ENCODE measurements around the gene ANKRD28. TPM values are rescaled to one million over a fixed set of nuclear protein-coding genes. Genes with fewer than 3 reads are reported as not detected.

Gene ANKRD28
- total and polyA plus RNA-seq, 7 donors, result 13.4 to 64.5 (median 41.5) TPM

GRCh38 chr3:15726043-15726442 lies 71.7 kb downstream of the ANKRD28 start:
- Histone ChIP-seq H3K36me3 (peaks cover 0 to 27% (median 2%) of the 10 kb centered on the region in 4 donors), H3K4me3 (no peak overlapping the region), H3K9me3 (no peaks in the 10 kb centered on the region), H3K27ac (no peak overlapping the region), H3K27me3 (no peaks in the 10 kb centered on the region), H3K4me1 (peaks cover 0 to 9% (median 4%) of the 10 kb centered on the region in 4 donors)
- WGBS, 2 donors, result 71 to 80% methylated on average over 2 of the region's 2 CpGs
- intact Hi-C loops (cut with DNase I), result no loop called here
- no peak for TF ChIP-seq EP300 (IDR thresholded peaks at IDR 0.05)
- TF ChIP-seq POLR2A (IDR thresholded peaks at IDR 0.05), result no peak
- TF ChIP-seq CTCF (IDR thresholded peaks at IDR 0.05), result no peak
- TF ChIP-seq POLR2AphosphoS5 (IDR thresholded peaks at IDR 0.05), result no peak
- no peak for DNase-seq

GRCh38 chr3:15724446-15724845 lies 73.3 kb downstream of the ANKRD28 start:
- no peak for DNase-seq
- peaks cover 0 to 9% (median 4%) of the 10 kb centered on the region in 4 donors for H3K4me1 ChIP-seq
- peaks cover 0 to 38% (median 2%) of the 10 kb centered on the region in 4 donors for H3K36me3 ChIP-seq
- no peak for TF ChIP-seq CTCF (IDR thresholded peaks at IDR 0.05)
- TF ChIP-seq POLR2A (IDR thresholded peaks at IDR 0.05), result no peak
- no peak for TF ChIP-seq EP300 (IDR thresholded peaks at IDR 0.05)
- TF ChIP-seq POLR2AphosphoS5 (IDR thresholded peaks at IDR 0.05), result no peak
- WGBS, 2 donors, result 98% methylated on average over 1 of the region's 1 CpG
- intact Hi-C loops (cut with DNase I), result no loop called here
- H3K27ac ChIP-seq, result no peak overlapping the region
- H3K4me3 ChIP-seq, result no peak overlapping the region
- H3K27me3 ChIP-seq, result no peaks in the 10 kb centered on the region
- no peaks in the 10 kb centered on the region for H3K9me3 ChIP-seq

GRCh38 chr3:15723624-15723884 lies 74.2 kb downstream of the ANKRD28 start:
- H3K4me1 ChIP-seq, result peaks cover 0 to 9% (median 4%) of the 10 kb centered on the region in 4 donors
- no peak overlapping the region for H3K27ac ChIP-seq
- TF ChIP-seq EP300 (IDR thresholded peaks at IDR 0.05) (no peak), POLR2AphosphoS5 (IDR thresholded peaks at IDR 0.05) (no peak), CTCF (IDR thresholded peaks at IDR 0.05) (no peak), POLR2A (IDR thresholded peaks at IDR 0.05) (no peak)
- H3K9me3 ChIP-seq, result no peaks in the 10 kb centered on the region
- DNase-seq, result no peak
- no peak overlapping the region for H3K4me3 ChIP-seq
- intact Hi-C loops (cut with DNase I), result no loop called here
- peaks cover 0 to 40% (median 2%) of the 10 kb centered on the region in 4 donors for H3K36me3 ChIP-seq
- H3K27me3 ChIP-seq, result no peaks in the 10 kb centered on the region

GRCh38 chr3:15722877-15723623 lies 74.7 kb downstream of the ANKRD28 start:
- Histone ChIP-seq H3K36me3 (peaks cover 0 to 40% (median 2%) of the 10 kb centered on the region in 4 donors), H3K27ac (no peak overlapping the region), H3K4me1 (peaks cover 0 to 9% (median 4%) of the 10 kb centered on the region in 4 donors), H3K9me3 (no peaks in the 10 kb centered on the region), H3K4me3 (no peak overlapping the region), H3K27me3 (no peaks in the 10 kb centered on the region)
- intact Hi-C loops (cut with DNase I), result no loop called here
- no peak for DNase-seq
- 60 to 84% methylated on average over 3 of the region's 3 CpGs for WGBS, 2 donors
- TF ChIP-seq EP300 (IDR thresholded peaks at IDR 0.05) (no peak), POLR2AphosphoS5 (IDR thresholded peaks at IDR 0.05) (no peak), CTCF (IDR thresholded peaks at IDR 0.05) (no peak), POLR2A (IDR thresholded peaks at IDR 0.05) (no peak)

- Histone ChIP-seq H3K27me3 (no peaks in the 10 kb centered on the region), H3K27ac (no peak overlapping the region), H3K36me3 (peaks cover 0 to 41% (median 0%) of the 10 kb centered on the region in 4 donors), H3K4me1 (peaks cover 0 to 16% (median 1%) of the 10 kb centered on the region in 4 donors), H3K9me3 (no peaks in the 10 kb centered on the region), H3K4me3 (no peak overlapping the region)
- DNase-seq, result no peak
- TF ChIP-seq POLR2AphosphoS5 (IDR thresholded peaks at IDR 0.05) (no peak), EP300 (IDR thresholded peaks at IDR 0.05) (no peak), CTCF (IDR thresholded peaks at IDR 0.05) (no peak), POLR2A (IDR thresholded peaks at IDR 0.05) (no peak)
- WGBS, 2 donors, result 95 to 100% methylated on average over 3 of the region's 3 CpGs
- intact Hi-C loops (cut with DNase I), result no loop called here
Measured at GRCh38 chr3:15716178-15716577, 81.6 kb downstream of the ANKRD28 start.

Measured in sigmoid colon (tissue), 7 donors.